HCT116 (cell line): Measurements from ENCODE around the gene PVALEF.

Source experiments
- CTCF ChIP-seq, 3 experiments: fragments of 200-600 bp in 1 of 3; sonication (generic) in 1 of 3; IDR thresholded peaks in 2 of 3; conservative IDR thresholded peaks in 1 of 3; 2 replicates each; pipeline ENCODE4 v1.5.1; 2012 to 2017; ENCODE audit warnings: low read depth in 2 of 3, low read length in 2 of 3, antibody characterized with exemption in 1 of 3, borderline replicate concordance in 1 of 3, control low read depth in 1 of 3, mild to moderate bottlenecking in 1 of 3, mixed read lengths in 1 of 3, mixed run types in 1 of 3, moderate library complexity in 1 of 3; ENCODE audit not compliant: insufficient read depth in 1 of 3
- FOSL1 ChIP-seq: IDR thresholded peaks from 2 replicates; pipeline ENCODE4 v1.6.1; 2012; ENCODE audit warnings: low read depth
- MAX ChIP-seq: IDR thresholded peaks from 2 replicates; pipeline ENCODE4 v1.6.1; 2012
- POLR2A ChIP-seq: IDR thresholded peaks from 2 replicates; pipeline ENCODE4 v1.7.0; 2011; ENCODE audit warnings: borderline replicate concordance; ENCODE audit not compliant: insufficient read depth, insufficient read length; ENCODE audit errors: extremely low read depth
- SP1 ChIP-seq: IDR thresholded peaks from 2 replicates; pipeline ENCODE4 v1.6.1; 2012; ENCODE audit warnings: low read depth
- ZNF274 ChIP-seq: fragments of 200-500 bp; sonication (Bioruptor generic); IDR thresholded peaks from 2 replicates; pipeline ENCODE4 v1.6.1; 2014; ENCODE audit warnings: mild to moderate bottlenecking, low read depth, low read length, inconsistent platforms

GRCh38 chr17:81143717-81144422 is 21.4 kb upstream of the PVALEF start:
- TF ChIP-seq FOSL1, result no peak
- TF ChIP-seq CTCF (IDR thresholded peaks at IDR 0.05 in 2 of 3, conservative IDR thresholded peaks at IDR 0.05 in 1 of 3; ENCODE audit: borderline replicate concordance in 1 of 3, insufficient read depth in 1 of 3, low read depth in 2 of 3, low read length in 2 of 3), result no peak
- no peak for TF ChIP-seq POLR2A
- TF ChIP-seq SP1, result no peak
- TF ChIP-seq MAX, result no peak
- no peak for TF ChIP-seq ZNF274
